Stimulated activated CD4-positive, alpha-beta T cell treated with anti-CD3 and anti-CD28 coated beads, Interleukin-2, amount 100 ng/mL, for 24 hours (primary cell): ENCODE results near the gene DBI.
"Not testable (repeated sequence)": the region's sequence is repeated elsewhere in the genome, so short reads cannot be mapped to it uniquely, and the experiment has no call there.

Experiments used
- DNase-seq, 2 donors: peaks; one replicate each; pipeline ENCODE4 v3.0.0-alpha.2; 2020

DBI gene

GRCh38 chr2:119366161-119366648 is 572 bp upstream of the DBI start:
- DNase-seq, result no peak

DNA sequence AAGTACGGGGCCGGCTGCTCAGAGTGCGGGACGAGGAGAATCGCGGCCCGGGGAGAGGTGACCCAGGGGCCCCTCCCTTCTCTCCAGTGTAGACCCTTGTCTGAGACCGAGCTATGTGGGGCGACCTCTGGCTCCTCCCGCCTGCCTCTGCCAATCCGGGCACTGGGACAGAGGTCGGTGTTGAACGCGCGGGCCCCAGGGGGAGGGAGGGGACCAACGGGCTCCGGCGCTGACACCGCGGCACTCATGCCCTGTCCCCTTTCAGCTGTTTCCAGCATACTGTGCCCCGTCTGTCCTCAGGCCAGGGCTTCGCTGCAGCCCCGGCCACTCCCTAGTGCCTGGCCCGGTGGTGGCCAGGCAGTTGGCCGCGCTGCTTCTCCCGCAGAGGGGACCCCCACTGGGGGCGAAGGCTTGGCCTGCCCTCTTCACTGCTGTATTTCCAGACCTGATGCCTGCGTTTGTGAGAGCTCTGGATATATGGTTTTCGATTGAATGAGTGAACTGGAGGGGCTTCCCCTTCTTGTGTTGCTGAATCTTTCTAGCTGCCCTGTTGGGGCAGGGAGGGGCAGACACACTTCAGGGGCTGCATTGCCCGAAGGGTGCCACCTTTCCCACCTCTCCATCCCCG is 809 bp downstream of the DBI start:
- DNase-seq, result peak; percentile 61 to 63

DNA sequence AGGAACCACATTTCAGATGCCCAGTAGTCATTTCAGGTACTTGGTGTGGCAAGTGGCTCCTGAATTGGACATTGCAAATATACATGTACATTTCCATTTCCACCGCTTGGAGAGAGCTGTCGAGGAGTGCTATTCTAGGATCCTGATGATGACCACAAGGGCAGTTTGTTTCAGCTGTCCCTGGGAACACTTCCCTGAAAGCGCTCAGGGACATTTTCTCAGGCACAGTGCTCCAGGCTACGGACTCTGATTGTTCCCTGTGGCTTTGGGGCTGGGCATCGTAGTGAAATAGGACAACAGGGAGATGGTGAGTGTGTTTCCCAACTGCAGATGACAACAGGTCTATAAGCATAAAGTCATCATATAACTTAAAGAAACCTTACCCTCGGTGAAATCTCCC is 3.1 kb downstream of the DBI start:
- no peak for DNase-seq

- no peak for DNase-seq
Measured at GRCh38 chr2:119371111-119371510, 4.3 kb downstream of the DBI start.

DNA sequence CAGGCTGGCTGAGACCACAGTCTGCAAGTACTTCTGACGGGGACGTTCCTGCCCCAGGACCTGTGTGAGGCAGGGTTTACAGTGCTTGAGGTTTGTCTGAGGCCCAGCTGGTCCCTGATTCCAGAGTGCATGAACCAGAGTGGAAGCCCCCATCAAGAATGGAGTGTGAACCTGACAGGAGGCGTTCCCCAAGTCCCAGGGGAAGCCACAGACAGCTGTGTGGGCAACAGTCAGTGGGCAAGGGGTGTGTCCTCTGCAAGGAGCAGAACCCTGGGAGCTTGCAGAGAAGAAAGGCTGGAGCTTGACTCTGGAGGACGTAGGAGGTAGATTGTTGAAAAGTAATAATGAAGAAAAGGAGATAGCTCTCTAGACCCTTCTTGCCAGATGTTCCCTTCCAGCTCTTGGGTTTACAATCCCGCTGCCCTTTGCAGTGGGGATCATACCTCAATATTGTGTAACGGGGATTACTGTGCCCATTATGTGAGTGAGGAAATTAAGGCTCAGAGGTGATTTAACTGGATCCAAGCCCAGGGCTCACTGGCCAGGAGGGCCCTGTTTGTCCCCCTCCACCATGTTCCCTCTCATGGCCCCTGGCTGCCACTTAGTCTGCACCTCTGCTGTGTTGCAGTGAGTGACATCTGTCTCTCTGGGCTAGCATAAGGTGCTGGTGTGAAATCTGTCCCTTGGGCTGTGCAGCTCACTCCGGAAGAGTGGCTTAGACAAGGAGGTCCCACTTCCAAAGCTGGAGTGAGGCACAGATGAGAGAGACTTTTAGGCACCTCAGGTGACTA is 6.2 kb downstream of the DBI start:
- no peak for DNase-seq

GRCh38 chr2:119373907-119374745 is 7.3 kb downstream of the DBI start:
- DNase-seq, result not testable (repeated sequence)

- DNase-seq, result not testable (repeated sequence)
Measured at GRCh38 chr2:119376406-119376805, 9.6 kb downstream of the DBI start.

- DNase-seq, result no peak
Measured at GRCh38 chr2:119376810-119377209, 10.0 kb downstream of the DBI start.

DNA sequence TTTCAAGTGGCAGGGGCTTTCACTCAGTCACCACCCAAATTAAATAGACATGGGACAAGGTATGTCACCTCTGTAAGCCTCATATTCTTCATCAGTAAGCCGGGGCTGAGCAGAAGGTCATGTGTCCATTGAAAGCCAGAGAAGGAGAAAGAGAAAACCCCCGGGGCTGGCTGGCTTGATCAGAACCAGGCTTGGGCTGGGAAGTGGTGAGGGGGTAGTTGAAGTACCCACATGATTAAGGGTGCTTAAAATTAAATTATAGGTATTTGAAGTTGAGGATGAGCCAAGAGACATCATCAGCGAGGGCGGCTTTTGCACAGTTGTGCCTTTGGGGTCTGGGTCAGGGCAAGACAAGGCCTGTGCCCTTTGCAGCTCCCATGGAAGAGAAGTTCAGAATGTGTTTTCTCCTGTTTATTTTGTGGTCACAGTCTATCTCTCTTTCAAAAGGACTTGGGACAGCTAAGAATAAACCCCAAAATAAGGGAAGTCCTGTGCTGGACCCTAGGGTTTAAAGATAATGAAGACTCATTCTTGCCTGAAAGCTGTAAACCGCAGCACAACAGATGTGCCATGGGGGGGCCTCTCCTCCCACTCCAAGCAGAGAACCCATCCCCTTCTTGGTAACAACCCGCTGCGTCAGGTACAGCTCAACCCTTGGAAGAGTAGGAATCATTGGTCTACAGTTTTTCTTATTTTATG is 10.7 kb downstream of the DBI start:
- DNase-seq, result no peak

DNA sequence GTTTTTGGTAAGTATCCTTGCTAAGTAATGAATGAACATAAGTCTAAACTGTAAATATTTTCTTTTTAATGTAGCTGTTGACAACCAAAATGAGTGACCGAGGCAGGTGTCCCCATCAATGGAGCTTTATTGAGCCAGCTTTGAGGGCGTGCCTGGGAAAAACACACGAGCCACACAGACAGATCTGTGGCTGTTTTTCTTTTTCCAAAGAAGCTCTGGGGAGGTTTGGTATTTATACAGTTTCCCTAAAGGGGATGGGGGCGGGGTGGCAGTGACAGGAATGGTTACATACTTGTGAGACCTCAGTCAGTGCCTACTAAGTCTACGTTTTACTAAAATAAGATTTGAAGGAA is 11.2 kb downstream of the DBI start:
- DNase-seq, result no peak

DNA sequence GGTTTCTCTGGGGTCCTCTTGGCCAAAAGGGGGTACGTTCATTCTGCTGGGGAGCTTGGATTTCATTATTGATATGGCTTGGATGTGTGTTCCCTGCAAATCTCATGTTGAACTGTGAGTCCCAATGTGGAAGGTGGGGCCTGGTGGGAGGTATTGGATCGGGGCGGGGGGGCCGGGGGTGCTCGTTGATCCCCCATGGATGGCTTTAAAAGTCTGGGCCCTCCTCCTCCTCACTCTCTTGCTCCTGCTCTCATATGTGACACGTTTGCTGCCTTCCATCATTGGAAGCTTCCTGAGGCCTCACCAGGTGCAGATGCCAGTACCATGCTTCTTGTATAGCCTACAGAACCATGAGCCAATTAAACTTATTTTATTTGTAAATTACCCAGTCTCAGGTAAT is 11.8 kb downstream of the DBI start:
- no peak for DNase-seq

DNA sequence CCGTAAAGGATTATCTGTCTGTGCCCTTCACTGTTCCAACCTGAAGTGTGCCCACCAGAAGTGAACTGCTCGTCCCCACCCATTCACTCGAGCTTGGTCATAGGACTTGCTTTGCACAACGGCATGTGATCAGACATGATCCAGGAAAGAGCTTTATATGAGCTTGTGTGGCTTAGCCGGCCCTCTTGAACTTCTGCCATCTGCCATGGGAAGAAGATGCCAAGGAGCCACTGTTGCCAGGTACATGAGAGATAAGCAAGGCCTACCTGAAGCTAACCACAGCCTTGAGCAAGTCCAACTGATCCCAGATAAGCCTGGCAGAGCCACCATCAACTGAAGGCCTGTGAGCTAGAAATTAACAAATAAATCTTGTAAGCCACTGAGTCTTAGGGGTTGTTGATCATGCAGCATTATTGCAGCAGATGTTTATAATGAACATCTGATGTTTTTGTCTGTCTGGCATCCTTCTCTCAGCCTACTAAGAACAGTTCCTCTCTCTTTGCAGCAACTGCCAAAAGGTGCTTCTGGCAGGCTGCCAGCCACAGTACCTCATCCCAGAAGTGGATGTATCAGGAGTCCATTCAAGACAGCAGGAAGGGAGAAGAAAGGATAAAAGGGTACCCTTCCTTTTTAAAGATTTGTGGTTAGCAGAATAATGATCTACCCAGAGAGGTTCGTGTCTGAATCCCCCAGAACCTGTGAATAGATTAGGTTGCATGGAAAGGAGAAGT is 16.8 kb downstream of the DBI start:
- no peak for DNase-seq

GRCh38 chr2:119384971-119385370 is 18.2 kb downstream of the DBI start:
- DNase-seq, result no peak

- no peak for DNase-seq
Measured at GRCh38 chr2:119385466-119385865, 18.7 kb downstream of the DBI start.

GRCh38 chr2:119387381-119388129 is 20.8 kb downstream of the DBI start:
- peak; percentile 28 to 38 for DNase-seq

GRCh38 chr2:119389615-119390306 is 23.0 kb downstream of the DBI start:
- DNase-seq, result no peak

- DNase-seq, result no peak
Measured at GRCh38 chr2:119393971-119394748, 27.4 kb downstream of the DBI start.

DNA sequence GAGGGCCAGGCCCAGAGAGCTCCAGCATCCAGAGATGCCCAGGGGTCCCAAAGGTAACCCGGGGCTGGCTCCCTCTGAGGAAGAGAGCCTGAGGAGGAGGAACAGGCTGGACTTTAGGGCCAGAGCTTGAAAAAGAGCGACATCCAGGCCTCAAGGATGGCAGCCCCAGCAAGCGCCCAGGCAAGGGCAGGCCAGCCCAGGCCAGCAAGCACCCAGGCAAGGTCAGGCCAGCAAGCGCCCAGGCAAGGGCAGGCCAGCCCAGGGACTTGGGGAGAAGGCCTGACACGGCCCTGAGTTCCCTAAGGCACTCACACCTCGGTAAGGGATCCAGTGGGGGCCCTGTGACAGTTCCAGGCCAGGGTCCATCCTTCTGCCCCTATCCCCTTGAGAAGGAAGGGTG is 30.4 kb downstream of the DBI start:
- no peak for DNase-seq

- DNase-seq, result no peak
Measured at GRCh38 chr2:119402106-119402505, 35.3 kb downstream of the DBI start.
